ENCODE results near the gene MATCAP1.

Gene MATCAP1

DNA sequence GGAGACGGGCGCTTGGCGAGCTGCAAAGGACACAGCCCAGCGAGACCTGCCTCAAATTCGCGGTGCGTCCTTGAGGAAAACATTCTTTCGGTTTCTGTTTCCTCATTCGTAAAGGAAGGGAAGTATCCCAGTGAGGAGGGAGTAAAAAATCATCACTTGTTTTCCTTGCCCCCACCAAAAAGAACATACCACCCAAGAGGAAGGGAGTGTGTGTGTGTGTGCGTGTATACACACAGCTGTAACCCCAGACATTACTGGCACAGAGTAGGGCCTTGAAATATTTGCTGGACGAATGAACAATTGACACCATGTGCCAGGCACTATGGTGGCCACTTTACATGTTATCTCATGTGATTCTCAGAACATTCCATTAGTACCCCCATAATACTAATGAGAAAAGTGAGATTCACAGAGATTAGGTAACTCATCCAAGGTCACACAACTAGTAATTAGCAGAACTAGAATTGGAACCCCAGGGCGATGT lies 1.9 kb upstream of the MATCAP1 start:
- DNase-seq (ENCODE audit: low read depth): no peak
- H3K4me3 ChIP-seq (ENCODE audit: low read length): no peak overlapping the region
- TF ChIP-seq, protein P1, sequence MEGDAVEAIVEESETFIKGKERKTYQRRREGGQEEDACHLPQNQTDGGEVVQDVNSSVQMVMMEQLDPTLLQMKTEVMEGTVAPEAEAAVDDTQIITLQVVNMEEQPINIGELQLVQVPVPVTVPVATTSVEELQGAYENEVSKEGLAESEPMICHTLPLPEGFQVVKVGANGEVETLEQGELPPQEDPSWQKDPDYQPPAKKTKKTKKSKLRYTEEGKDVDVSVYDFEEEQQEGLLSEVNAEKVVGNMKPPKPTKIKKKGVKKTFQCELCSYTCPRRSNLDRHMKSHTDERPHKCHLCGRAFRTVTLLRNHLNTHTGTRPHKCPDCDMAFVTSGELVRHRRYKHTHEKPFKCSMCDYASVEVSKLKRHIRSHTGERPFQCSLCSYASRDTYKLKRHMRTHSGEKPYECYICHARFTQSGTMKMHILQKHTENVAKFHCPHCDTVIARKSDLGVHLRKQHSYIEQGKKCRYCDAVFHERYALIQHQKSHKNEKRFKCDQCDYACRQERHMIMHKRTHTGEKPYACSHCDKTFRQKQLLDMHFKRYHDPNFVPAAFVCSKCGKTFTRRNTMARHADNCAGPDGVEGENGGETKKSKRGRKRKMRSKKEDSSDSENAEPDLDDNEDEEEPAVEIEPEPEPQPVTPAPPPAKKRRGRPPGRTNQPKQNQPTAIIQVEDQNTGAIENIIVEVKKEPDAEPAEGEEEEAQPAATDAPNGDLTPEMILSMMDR (IDR thresholded peaks at IDR 0.05; ENCODE audit: insufficient read depth, low read depth, low read length, missing control alignments): no peak

DNA sequence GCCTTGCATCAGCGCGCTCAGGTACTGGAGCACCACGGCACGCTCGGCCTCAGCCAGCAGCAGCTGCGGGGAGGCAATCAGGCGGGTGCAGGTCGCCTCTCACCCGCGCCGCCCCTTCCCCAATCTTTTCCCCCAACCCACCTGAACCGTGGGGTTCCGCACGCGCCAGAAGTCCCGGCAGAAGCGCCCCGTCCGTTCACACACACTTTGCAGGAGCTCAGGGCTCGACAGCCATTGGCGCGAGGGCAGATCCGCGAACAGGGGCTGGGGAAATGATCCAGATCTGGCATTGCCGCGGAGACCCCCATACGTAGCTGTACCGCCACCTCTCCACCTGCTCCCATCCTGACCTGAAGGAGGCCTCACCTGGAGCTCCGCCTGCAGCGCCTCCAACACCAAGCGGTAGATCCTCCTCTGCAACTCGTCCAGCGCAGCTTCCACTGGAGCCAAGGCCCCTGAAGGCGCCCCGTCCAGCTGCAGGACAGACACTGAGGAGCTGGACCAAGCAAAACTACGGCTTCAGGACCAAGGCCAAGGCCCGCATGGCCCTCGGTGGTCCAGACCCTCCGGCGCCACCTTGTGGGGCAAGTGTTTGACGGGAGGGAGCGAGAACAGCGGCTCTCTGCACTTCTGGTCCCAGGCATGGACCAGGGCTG lies 1.4 kb upstream of the MATCAP1 start:
- H3K4me3 ChIP-seq (ENCODE audit: low read length): no peak overlapping the region
- TF ChIP-seq, protein P1 (IDR thresholded peaks at IDR 0.05; ENCODE audit: insufficient read depth, low read depth, low read length, missing control alignments): peak; percentile 63
- DNase-seq (ENCODE audit: low read depth): peak; percentile 85

DNA sequence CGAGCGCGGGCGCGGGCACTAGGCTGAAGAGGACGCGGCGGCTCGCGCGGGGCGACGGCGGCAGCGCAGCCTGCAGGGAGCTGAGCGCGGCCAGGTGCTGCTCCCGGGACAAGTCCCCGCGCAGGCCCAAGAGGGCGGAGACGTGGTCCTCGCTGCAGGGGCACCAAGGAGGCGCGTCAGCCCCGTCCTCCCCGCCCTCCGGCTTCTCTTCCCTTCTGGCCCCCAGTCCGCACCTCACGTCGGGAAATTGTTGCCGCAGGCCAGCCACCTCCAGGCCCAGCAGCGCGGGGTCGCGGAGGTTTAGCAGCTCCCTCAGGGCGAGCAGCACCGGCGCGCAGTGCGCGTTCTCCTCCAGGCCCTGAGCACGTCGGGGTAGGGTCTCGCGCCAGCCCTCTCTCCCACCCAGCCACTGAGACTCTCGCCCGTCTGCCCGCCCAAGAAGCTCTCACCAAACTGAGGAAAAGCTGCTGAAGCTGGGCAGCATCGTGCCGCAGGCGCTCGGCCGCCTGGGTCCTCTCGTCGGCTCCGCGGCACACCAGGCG lies 761 bp upstream of the MATCAP1 start:
- DNase-seq (ENCODE audit: low read depth): no peak
- peak overlapping the region; percentile 60 for H3K4me3 ChIP-seq (ENCODE audit: low read length)
- TF ChIP-seq, protein P1 (IDR thresholded peaks at IDR 0.05; ENCODE audit: insufficient read depth, low read depth, low read length, missing control alignments): no peak

DNA sequence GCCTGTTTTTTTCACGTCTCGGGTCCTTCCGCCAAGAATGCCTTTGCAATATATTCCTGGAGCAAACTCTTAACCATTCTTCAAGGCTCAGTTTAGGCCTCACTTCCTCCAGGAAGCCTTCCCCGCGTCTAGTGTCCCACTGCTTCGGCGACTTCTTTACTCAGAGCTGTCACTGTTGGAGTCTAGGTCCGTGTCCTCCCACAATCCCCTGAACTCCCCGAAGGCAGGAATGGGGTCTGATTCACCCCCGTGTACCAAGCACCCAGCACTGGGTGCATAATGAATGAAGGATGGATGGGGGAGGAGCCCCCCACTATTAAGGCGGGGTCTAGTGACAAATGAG lies 508 bp downstream of the MATCAP1 start:
- TF ChIP-seq, protein P1 (IDR thresholded peaks at IDR 0.05; ENCODE audit: insufficient read depth, low read depth, low read length, missing control alignments): no peak
- peak overlapping the region; percentile 60 for H3K4me3 ChIP-seq (ENCODE audit: low read length)
- no peak for DNase-seq (ENCODE audit: low read depth)

DNA sequence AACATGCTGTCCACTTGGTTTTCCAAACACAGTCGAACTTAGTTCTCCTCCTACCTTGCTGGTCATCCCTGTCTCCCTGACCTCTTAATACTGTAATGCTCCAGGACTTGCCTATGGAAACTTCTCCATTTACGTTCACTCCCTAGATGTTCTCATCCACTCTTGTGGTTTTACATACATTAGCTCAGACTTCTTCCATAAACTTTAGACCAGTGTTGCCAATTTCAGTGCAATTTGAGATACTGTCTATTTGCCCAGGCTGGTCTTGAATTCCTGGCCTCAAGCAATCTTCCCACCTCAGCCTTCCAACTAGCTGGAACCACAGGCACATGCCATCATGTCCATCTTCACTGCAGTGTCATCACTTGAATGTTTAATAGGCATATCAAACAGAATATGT lies 1.5 kb downstream of the MATCAP1 start:
- H3K4me3 ChIP-seq (ENCODE audit: low read length): no peak overlapping the region
- no peak for DNase-seq (ENCODE audit: low read depth)
- TF ChIP-seq, protein P1 (IDR thresholded peaks at IDR 0.05; ENCODE audit: insufficient read depth, low read depth, low read length, missing control alignments): no peak

DNA sequence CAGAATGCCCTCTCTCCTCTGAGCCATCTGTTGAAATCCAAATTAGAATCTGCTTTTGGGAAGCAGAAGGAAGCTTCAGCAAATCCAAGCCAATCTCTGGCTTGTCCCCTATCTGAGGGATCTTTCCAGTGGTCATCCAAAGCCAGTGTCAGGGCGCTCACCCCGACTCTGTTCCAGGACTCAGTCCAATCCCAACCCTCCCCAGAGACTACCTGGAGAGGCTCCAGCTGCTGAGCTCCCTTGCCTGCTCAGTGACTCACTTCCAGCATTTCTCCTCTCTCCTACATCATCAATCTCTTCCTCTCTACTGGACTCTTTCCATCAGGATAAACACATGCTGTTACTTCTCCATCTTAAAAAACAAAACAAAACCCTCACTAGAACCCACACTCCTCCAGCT lies 2.4 kb downstream of the MATCAP1 start:
- peak; percentile 47 for DNase-seq (ENCODE audit: low read depth)
- no peak overlapping the region for H3K4me3 ChIP-seq (ENCODE audit: low read length)
- TF ChIP-seq, protein P1 (IDR thresholded peaks at IDR 0.05; ENCODE audit: insufficient read depth, low read depth, low read length, missing control alignments): no peak

DNA sequence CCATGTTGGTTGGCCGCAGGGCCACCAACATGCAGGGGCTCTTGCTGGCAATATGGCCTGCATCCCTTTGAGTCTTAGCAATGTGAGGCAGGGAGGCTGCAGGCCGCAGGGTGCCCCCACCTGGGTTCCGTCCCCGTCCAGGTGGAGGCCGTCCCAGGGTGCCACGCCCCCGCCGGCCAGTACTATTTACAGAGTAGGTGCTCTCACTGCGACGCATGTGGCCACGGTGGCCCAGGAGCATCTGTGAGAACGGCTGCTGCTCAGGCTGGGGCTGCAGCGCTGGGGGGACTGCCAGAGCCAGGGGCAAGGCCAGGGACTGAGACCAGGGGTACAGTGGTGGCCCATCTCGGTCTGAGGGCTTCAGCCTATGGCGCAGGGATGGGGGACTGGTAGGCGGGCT lies 3.6 kb downstream of the MATCAP1 start:
- no peak for DNase-seq (ENCODE audit: low read depth)
- TF ChIP-seq, protein P1 (IDR thresholded peaks at IDR 0.05; ENCODE audit: insufficient read depth, low read depth, low read length, missing control alignments): no peak
- no peak overlapping the region for H3K4me3 ChIP-seq (ENCODE audit: low read length)

Measured in epithelial cell of esophagus (primary cell).